ENCODE data around the gene AGPAT3.

The AGPAT3 gene

GRCh38 chr21:43931489-43931888, 66.5 kb downstream of the AGPAT3 start:
- TF ChIP-seq CTCF (IDR thresholded peaks at IDR 0.05; ENCODE audit: low read depth, low read length, missing control alignments) = no peak
- no peak for DNase-seq (ENCODE audit: extremely low read depth, low read depth)
- H3K4me3 ChIP-seq (replicated peaks; ENCODE audit: low read depth, low read length) = no peak overlapping the region

DNA sequence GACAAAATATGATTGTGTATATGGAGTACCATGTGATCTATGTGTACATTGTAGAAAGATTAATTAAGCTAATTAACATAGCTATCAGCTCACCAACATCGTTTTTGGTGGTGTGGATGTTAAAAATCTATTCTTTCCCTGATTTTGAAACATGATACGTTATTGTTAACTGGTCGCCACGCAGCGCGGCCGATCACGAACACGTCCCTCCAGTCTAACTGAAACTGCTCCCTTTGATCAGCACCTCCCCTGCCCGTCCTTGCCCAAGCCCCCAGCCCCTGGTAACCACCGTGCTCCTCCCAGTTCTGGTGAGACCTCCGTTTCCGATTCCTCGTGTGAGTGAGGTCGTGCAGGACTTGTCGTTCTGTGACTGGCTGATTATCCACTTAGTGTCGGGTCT, 67.0 kb downstream of the AGPAT3 start:
- no peak for TF ChIP-seq CTCF (IDR thresholded peaks at IDR 0.05; ENCODE audit: low read depth, low read length, missing control alignments)
- no peak overlapping the region for H3K4me3 ChIP-seq (replicated peaks; ENCODE audit: low read depth, low read length)
- no peak for DNase-seq (ENCODE audit: extremely low read depth, low read depth)

DNA sequence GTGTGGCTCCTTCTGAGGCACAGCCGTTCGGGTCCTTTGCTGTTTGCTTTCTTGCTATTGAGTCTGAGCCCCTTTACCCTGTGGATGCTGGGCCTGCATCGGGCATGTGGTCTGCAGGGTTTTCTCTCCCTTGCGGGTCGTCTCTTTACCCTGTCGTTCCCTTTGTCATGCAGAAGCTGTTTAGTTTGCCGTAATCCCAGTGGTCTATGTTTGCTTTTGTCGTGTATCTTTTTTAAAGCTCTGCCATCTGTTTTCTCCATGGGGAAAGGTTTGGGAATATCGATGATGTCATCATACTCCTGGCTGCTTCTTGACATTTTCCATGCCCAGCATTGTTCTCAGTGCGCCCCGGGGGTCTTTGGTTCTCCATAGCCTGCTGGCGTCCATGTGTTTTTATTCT, 68.2 kb downstream of the AGPAT3 start:
- no peak for TF ChIP-seq CTCF (IDR thresholded peaks at IDR 0.05; ENCODE audit: low read depth, low read length, missing control alignments)
- H3K4me3 ChIP-seq (replicated peaks; ENCODE audit: low read depth, low read length) = no peak overlapping the region
- no peak for DNase-seq (ENCODE audit: extremely low read depth, low read depth)

GRCh38 chr21:43933680-43934079, 68.7 kb downstream of the AGPAT3 start:
- DNase-seq (ENCODE audit: extremely low read depth, low read depth) = no peak
- no peak for TF ChIP-seq CTCF (IDR thresholded peaks at IDR 0.05; ENCODE audit: low read depth, low read length, missing control alignments)
- H3K4me3 ChIP-seq (replicated peaks; ENCODE audit: low read depth, low read length) = no peak overlapping the region

- no peak overlapping the region for H3K4me3 ChIP-seq (replicated peaks; ENCODE audit: low read depth, low read length)
- no peak for TF ChIP-seq CTCF (IDR thresholded peaks at IDR 0.05; ENCODE audit: low read depth, low read length, missing control alignments)
- no peak for DNase-seq (ENCODE audit: extremely low read depth, low read depth)
These were observed 69.1 kb downstream of the AGPAT3 start for GRCh38 chr21:43934116-43934515.

- no peak for DNase-seq (ENCODE audit: extremely low read depth, low read depth)
- no peak for TF ChIP-seq CTCF (IDR thresholded peaks at IDR 0.05; ENCODE audit: low read depth, low read length, missing control alignments)
- no peak overlapping the region for H3K4me3 ChIP-seq (replicated peaks; ENCODE audit: low read depth, low read length)
These were observed 70.0 kb downstream of the AGPAT3 start for GRCh38 chr21:43934716-43935705.

Data from HFF-Myc (cell line).